Endometrium (tissue), 2 donors: ENCODE measurements around the gene REEP1.
"Not testable (repeated sequence)": the region's sequence is repeated elsewhere in the genome, so short reads cannot be mapped to it uniquely, and the experiment has no call there.

Source experiments
- FAIRE-seq: peaks from 2 replicates; lab custom pipeline; 2012; peaks lifted over from hg19 to GRCh38; lab: Jason Lieb, UNC
- donor health status: control.
- donor health status: control.

Gene REEP1

GRCh38 chr2:86243950-86244733 lies 93.3 kb downstream of the REEP1 start:
- peak; percentile 29 for FAIRE-seq

GRCh38 chr2:86243272-86243671 lies 94.2 kb downstream of the REEP1 start:
- FAIRE-seq: no peak

DNA sequence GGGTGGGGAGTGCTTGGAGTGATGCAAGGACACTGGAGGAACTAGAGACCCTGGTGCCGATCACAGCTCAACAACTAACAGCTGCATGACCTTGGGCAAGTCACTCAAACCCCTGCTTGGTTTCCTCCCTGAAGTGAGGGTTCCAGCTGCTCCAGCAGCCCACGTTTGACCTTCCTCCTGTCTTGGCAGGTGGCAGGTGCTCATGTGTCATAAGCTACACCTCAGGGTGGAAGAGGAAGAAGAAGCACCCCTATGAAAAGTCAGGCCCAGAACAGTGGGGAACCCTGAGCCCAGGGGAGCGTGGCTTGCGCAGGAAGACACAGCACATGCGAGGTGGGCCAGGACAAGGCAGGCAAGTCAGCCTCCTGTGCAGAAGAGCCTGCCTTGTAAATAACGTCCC lies 95.8 kb downstream of the REEP1 start:
- FAIRE-seq: no peak

GRCh38 chr2:86240251-86240650 lies 97.2 kb downstream of the REEP1 start:
- FAIRE-seq: no peak

DNA sequence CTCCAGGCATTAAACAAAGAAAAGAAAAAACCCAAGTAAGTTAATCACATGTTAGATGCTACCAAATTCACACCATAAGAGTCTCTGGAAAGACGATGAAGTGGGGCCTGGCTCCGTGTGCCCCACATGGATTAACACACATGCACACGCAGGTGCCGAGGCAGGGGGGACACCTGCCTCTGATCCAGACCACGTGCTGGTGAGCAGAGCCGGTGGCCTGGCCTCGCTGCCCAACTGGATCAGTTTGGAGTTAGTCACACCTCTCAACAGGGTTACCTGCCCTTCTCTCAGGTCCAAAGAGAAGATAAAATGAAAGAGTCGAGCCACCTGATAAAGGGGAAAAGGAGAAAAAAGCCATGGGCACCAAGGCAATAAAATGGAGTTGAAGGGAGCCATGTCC lies 97.7 kb downstream of the REEP1 start:
- FAIRE-seq: no peak

DNA sequence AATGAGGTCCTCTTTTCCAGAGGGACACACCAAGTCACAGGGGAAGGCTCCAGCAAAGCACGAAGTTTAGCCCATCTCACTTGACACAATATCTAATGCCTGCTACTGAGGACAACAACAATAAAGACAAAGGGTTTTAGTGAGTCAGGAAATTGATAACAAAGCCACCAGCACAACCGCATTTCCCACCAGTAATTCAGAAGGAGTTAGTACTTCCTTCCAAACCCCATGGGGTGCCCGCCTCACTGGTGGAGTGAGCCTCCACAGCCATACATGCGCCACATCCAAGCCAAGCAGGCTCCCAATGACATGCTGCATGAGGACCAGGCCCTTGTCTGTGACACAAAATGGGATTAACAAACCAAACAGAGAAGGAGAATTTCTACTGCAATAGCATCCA lies 98.1 kb downstream of the REEP1 start:
- no peak for FAIRE-seq

- no peak for FAIRE-seq
These were observed 99.1 kb downstream of the REEP1 start for GRCh38 chr2:86238354-86238753.

- no peak for FAIRE-seq
These were observed 100.3 kb downstream of the REEP1 start for GRCh38 chr2:86237172-86237571.

GRCh38 chr2:86235196-86235980 lies 102.0 kb downstream of the REEP1 start:
- FAIRE-seq: no peak

- FAIRE-seq: no peak
These were observed 102.8 kb downstream of the REEP1 start for GRCh38 chr2:86234563-86235131.

GRCh38 chr2:86233436-86233835 lies 104.0 kb downstream of the REEP1 start:
- no peak for FAIRE-seq

- no peak for FAIRE-seq
These were observed 104.5 kb downstream of the REEP1 start for GRCh38 chr2:86232910-86233309.

DNA sequence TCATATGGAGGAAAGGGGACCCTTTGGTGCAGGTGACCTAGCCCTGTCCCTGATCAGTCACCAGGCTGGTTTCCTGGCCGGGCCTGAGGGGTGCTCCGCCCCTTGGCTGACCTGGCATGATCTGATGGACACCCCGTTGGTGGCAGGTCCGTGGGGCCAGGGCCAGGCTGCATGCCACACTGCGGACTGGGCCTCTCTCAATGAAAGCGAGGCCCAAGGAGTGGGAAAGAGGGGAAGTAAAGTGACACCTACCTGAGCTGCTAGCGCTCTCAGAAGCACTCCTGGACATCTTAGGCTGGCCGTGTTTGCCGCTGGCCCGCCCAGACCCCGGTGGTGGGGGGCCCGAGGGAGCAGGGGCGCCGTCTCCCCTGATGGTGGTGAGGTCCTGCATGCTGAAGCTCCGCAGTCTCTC lies 105.0 kb downstream of the REEP1 start:
- FAIRE-seq: no peak

- no peak for FAIRE-seq
These were observed 105.6 kb downstream of the REEP1 start for GRCh38 chr2:86231680-86232372.

DNA sequence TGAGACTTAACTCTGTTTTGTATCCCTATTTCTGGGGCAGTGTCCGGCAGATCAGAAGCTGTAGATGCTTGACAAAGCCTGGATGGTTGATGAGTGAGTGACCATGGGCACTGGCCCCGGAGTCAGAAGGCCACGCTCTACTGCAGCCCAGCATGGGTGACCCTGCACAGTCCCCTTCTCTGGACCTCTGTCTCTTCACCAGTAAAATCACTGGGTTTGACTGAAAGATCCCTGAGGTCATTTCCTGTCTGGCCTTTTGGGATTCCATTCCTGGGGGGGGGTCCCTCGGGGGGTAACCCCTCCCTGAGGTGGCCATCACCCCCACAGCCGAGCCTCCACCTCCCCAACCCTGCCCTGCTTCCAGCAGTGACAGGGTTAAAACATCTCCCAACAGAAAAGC lies 106.5 kb downstream of the REEP1 start:
- FAIRE-seq: no peak

GRCh38 chr2:86229221-86229620 lies 108.2 kb downstream of the REEP1 start:
- no peak for FAIRE-seq

DNA sequence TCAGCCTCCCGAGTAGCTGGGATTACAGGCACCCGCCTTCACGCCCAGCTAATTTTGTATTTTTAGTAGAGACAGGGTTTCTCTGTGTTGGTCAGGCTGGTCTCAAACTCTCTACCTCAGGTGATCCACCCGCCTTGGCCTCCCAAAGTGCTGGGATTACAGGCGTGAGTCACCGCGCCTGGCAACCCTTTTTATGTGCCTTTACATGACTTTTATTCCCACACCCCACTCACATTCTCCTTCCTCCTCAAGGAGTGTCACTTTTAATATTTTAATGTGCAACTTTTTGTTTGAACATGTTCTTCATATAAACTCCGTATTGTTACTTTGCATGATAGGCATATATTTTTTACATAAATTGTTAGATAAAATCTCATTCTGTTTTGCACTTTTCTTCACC lies 108.9 kb downstream of the REEP1 start:
- not testable (repeated sequence) for FAIRE-seq

DNA sequence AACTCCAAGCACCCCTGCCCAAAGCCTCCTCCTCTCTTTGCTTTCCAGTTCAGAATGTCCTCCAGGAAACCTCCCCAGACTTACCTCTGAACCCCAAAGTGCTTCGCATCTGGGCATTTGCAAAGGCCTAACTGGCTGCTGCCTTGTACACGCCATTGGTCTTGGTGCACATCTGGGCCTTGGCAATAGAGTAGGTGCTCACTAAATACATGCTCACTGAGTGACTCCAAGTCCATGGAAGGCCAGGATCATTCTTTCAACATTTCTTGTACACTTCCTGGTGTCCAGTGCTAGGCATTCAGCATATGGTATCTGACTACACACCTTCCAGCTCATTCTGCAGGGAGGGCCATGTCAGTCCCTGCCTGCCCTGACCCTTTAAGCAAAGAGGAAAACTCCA lies 109.7 kb downstream of the REEP1 start:
- no peak for FAIRE-seq

- no peak for FAIRE-seq
These were observed 110.5 kb downstream of the REEP1 start for GRCh38 chr2:86226636-86227520.

- FAIRE-seq: no peak
These were observed 111.4 kb downstream of the REEP1 start for GRCh38 chr2:86226070-86226469.

- FAIRE-seq: no peak
These were observed 111.8 kb downstream of the REEP1 start for GRCh38 chr2:86225581-86225980.
